ENCODE results near the gene SHROOM3.

- TF ChIP-seq CTCF (IDR thresholded peaks at IDR 0.05) (no peak), POLR2A (IDR thresholded peaks at IDR 0.05) (no peak)
Observed at GRCh38 chr4:76515975-76516843, 81.2 kb downstream of the SHROOM3 start.

All from Peyer's patch (tissue), 4 donors.